Retinal pigment epithelial cell (primary cell): ENCODE data around the gene TOPAZ1.

Experiments used
- DNase-seq: peaks from one replicate; pipeline ENCODE4 v3.0.0-alpha.2; 2010; ENCODE audit warnings: low read depth
- H3K4me3 ChIP-seq: 2 replicates; pipeline ENCODE4 v1.5.1; 2011; ENCODE audit warnings: mild to moderate bottlenecking, low read length, control low read depth, moderate library complexity
- CTCF ChIP-seq: conservative IDR thresholded peaks from 2 replicates; pipeline ENCODE4 v1.5.1; 2011; ENCODE audit warnings: low read depth, low read length, control low read depth, inconsistent platforms

TOPAZ1 gene

GRCh38 chr3:44292276-44292675 is 50.6 kb downstream of the TOPAZ1 start:
- TF ChIP-seq CTCF = no peak
- no peak for DNase-seq
- H3K4me3 ChIP-seq = no peak overlapping the region

- no peak for TF ChIP-seq CTCF
- no peak for DNase-seq
These were observed 51.3 kb downstream of the TOPAZ1 start for GRCh38 chr3:44292947-44293346.

GRCh38 chr3:44297255-44297654 is 55.6 kb downstream of the TOPAZ1 start:
- DNase-seq = no peak
- no peak overlapping the region for H3K4me3 ChIP-seq
- TF ChIP-seq CTCF = no peak

More at GRCh38 chr3:44292947-44293346, 51.3 kb downstream of the TOPAZ1 start:
- H3K4me3 ChIP-seq = no peak overlapping the region

- TF ChIP-seq CTCF = no peak
- no peak overlapping the region for H3K4me3 ChIP-seq
- no peak for DNase-seq
These were observed 60.1 kb downstream of the TOPAZ1 start for GRCh38 chr3:44301746-44302145.

- no peak for DNase-seq
- H3K4me3 ChIP-seq = no peak overlapping the region
- no peak for TF ChIP-seq CTCF
These were observed 67.8 kb downstream of the TOPAZ1 start for GRCh38 chr3:44309500-44309899.

- H3K4me3 ChIP-seq = no peak overlapping the region
- no peak for TF ChIP-seq CTCF
- no peak for DNase-seq
These were observed 77.2 kb downstream of the TOPAZ1 start for GRCh38 chr3:44318891-44319311.

- no peak overlapping the region for H3K4me3 ChIP-seq
- DNase-seq = no peak
- TF ChIP-seq CTCF = no peak
These were observed 79.6 kb downstream of the TOPAZ1 start for GRCh38 chr3:44321335-44321734.
